ENCODE results near the gene SULF2. TPM values are rescaled to one million over a fixed set of nuclear protein-coding genes. Genes with fewer than 3 reads are reported as not detected.

Gene SULF2
- total RNA-seq, 1 donor from 2014 or later, result 79.2 TPM

- ATAC-seq (peak; percentile 22), DNase-seq (ENCODE audit: low spot score) (no peak)
- intact Hi-C loops (cut with DNase I), result no loop called here
These were observed 36.5 kb downstream of the SULF2 start for GRCh38 chr20:47748823-47749222.

- intact Hi-C loops (cut with DNase I), result no loop called here
- ATAC-seq, result no peak
- no peak for DNase-seq (ENCODE audit: low spot score)
These were observed 37.2 kb downstream of the SULF2 start for GRCh38 chr20:47748069-47748468.

- ATAC-seq (no peak), DNase-seq (ENCODE audit: low spot score) (no peak)
- intact Hi-C loops (cut with DNase I), result no loop called here
These were observed 37.6 kb downstream of the SULF2 start for GRCh38 chr20:47747669-47748031.

- ATAC-seq, result no peak
- no peak for DNase-seq (ENCODE audit: low spot score)
- intact Hi-C loops (cut with DNase I), result no loop called here
These were observed 40.5 kb downstream of the SULF2 start for GRCh38 chr20:47744803-47745202.

- DNase-seq (ENCODE audit: low spot score) (no peak), ATAC-seq (no peak)
- intact Hi-C loops (cut with DNase I), result no loop called here
These were observed 41.6 kb downstream of the SULF2 start for GRCh38 chr20:47743671-47744070.

GRCh38 chr20:47741669-47742608, 43.3 kb downstream of the SULF2 start:
- intact Hi-C loops (cut with DNase I), result no loop called here
- ATAC-seq, result peak; percentile 28
- no peak for DNase-seq (ENCODE audit: low spot score)

- ATAC-seq (peak; percentile 56), DNase-seq (ENCODE audit: low spot score) (no peak)
- intact Hi-C loops (cut with DNase I), result no loop called here
These were observed 44.5 kb downstream of the SULF2 start for GRCh38 chr20:47740862-47741184.

GRCh38 chr20:47740121-47740861, 45.0 kb downstream of the SULF2 start:
- intact Hi-C loops (cut with DNase I), result no loop called here
- DNase-seq (ENCODE audit: low spot score) (no peak), ATAC-seq (no peak)

GRCh38 chr20:47737923-47738322, 47.4 kb downstream of the SULF2 start:
- no peak for ATAC-seq
- intact Hi-C loops (cut with DNase I), result no loop called here
- DNase-seq (ENCODE audit: low spot score), result no peak

- DNase-seq (ENCODE audit: low spot score) (no peak), ATAC-seq (peak; percentile 9)
- intact Hi-C loops (cut with DNase I), result no loop called here
These were observed 48.6 kb downstream of the SULF2 start for GRCh38 chr20:47736570-47737152.

- ATAC-seq, result peak; percentile 79
- intact Hi-C loops (cut with DNase I), result no loop called here
- DNase-seq (ENCODE audit: low spot score), result no peak
These were observed 49.6 kb downstream of the SULF2 start for GRCh38 chr20:47735412-47736400.

GRCh38 chr20:47734870-47735269, 50.4 kb downstream of the SULF2 start:
- intact Hi-C loops (cut with DNase I), result no loop called here
- DNase-seq (ENCODE audit: low spot score) (no peak), ATAC-seq (no peak)

- ATAC-seq (no peak), DNase-seq (ENCODE audit: low spot score) (no peak)
- intact Hi-C loops (cut with DNase I), result no loop called here
These were observed 51.4 kb downstream of the SULF2 start for GRCh38 chr20:47733892-47734291.

GRCh38 chr20:47730744-47731143, 54.5 kb downstream of the SULF2 start:
- no peak for ATAC-seq

GRCh38 chr20:47729472-47729871, 55.8 kb downstream of the SULF2 start:
- ATAC-seq, result no peak
- DNase-seq (ENCODE audit: low spot score), result no peak
- intact Hi-C loops (cut with DNase I), result no loop called here

More at GRCh38 chr20:47730744-47731143, 54.5 kb downstream of the SULF2 start:
- no peak for DNase-seq (ENCODE audit: low spot score)
- intact Hi-C loops (cut with DNase I), result no loop called here

- intact Hi-C loops (cut with DNase I), result no loop called here
- ATAC-seq, result peak; percentile 35
- no peak for DNase-seq (ENCODE audit: low spot score)
These were observed 57.3 kb downstream of the SULF2 start for GRCh38 chr20:47727909-47728361.

- DNase-seq (ENCODE audit: low spot score), result peak; percentile 67
- intact Hi-C loops (cut with DNase I), result no loop called here
- peak; percentile 84 for ATAC-seq
These were observed 58.0 kb downstream of the SULF2 start for GRCh38 chr20:47727170-47727880.

GRCh38 chr20:47726632-47727031, 58.6 kb downstream of the SULF2 start:
- ATAC-seq, result no peak
- intact Hi-C loops (cut with DNase I), result no loop called here
- no peak for DNase-seq (ENCODE audit: low spot score)
